ENCODE data around the gene DVL1.

GRCh38 chr1:1376551-1377226 lies 27.5 kb upstream of the DVL1 start:
- TF ChIP-seq, protein P1, sequence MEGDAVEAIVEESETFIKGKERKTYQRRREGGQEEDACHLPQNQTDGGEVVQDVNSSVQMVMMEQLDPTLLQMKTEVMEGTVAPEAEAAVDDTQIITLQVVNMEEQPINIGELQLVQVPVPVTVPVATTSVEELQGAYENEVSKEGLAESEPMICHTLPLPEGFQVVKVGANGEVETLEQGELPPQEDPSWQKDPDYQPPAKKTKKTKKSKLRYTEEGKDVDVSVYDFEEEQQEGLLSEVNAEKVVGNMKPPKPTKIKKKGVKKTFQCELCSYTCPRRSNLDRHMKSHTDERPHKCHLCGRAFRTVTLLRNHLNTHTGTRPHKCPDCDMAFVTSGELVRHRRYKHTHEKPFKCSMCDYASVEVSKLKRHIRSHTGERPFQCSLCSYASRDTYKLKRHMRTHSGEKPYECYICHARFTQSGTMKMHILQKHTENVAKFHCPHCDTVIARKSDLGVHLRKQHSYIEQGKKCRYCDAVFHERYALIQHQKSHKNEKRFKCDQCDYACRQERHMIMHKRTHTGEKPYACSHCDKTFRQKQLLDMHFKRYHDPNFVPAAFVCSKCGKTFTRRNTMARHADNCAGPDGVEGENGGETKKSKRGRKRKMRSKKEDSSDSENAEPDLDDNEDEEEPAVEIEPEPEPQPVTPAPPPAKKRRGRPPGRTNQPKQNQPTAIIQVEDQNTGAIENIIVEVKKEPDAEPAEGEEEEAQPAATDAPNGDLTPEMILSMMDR (IDR thresholded peaks at IDR 0.05; ENCODE audit: low read depth, low read length, poor library complexity, severe bottlenecking) = no peak
- TF ChIP-seq EZH2phosphoT487 (IDR thresholded peaks at IDR 0.05; ENCODE audit: borderline replicate concordance, low read length) = no peak
